ENCODE data around the gene HS3ST4. TPM values are rescaled to one million over a fixed set of nuclear protein-coding genes. Genes with fewer than 3 reads are reported as not detected.

HS3ST4 gene
- polyA plus RNA-seq, 1 donor from 2014 or later = 13.0 TPM

GRCh38 chr16:25692742-25693508 lies 1.2 kb downstream of the HS3ST4 start:
- Histone ChIP-seq H2AFZ (ENCODE audit: low read depth, low read length) (no peak overlapping the region), H3K4me2 (ENCODE audit: low read length) (peak overlapping the region; percentile 40), H3K27ac (ENCODE audit: low read length) (peak overlapping the region; percentile 19), H4K20me1 (ENCODE audit: insufficient read depth) (no peaks in the 10 kb centered on the region), H3F3A (ENCODE audit: insufficient read depth, low read length, poor library complexity, severe bottlenecking) (no peaks in the 10 kb centered on the region), H3K36me3 (ENCODE audit: insufficient read depth, low read length) (no peaks in the 10 kb centered on the region), H3K4me3 (ENCODE audit: low read length) (peak overlapping the region; percentile 69), H3K27me3 (ENCODE audit: insufficient read depth, low read depth, low read length) (peaks cover 20% of the 10 kb centered on the region), H3K9me3 (ENCODE audit: low read length) (no peaks in the 10 kb centered on the region), H3K9ac (ENCODE audit: low read length) (peak overlapping the region; percentile 77), H3K9me2 (ENCODE audit: insufficient read depth, low read length) (no peaks in the 10 kb centered on the region), H3K79me2 (replicated peaks; ENCODE audit: insufficient read depth, low read length) (peaks cover 21% of the 10 kb centered on the region)
- no peak for TF ChIP-seq EP300 (conservative IDR thresholded peaks at IDR 0.05; ENCODE audit: poor library complexity, severe bottlenecking)
- TF ChIP-seq REST (IDR thresholded peaks at IDR 0.05; ENCODE audit: borderline replicate concordance) = no peak
- peak; percentile 28 for TF ChIP-seq SMC3 (conservative IDR thresholded peaks at IDR 0.05; ENCODE audit: poor library complexity)
- no peak for TF ChIP-seq CTCF (IDR thresholded peaks at IDR 0.05; ENCODE audit: poor library complexity, severe bottlenecking)
- peak; percentile 6 for TF ChIP-seq RAD21 (conservative IDR thresholded peaks at IDR 0.05)
- peak; percentile 3 for TF ChIP-seq TAF1 (IDR thresholded peaks at IDR 0.05; ENCODE audit: low read depth)
- TF ChIP-seq MXI1 (conservative IDR thresholded peaks at IDR 0.05; ENCODE audit: poor library complexity, severe bottlenecking) = peak; percentile 16
- no peak for TF ChIP-seq EZH2 (IDR thresholded peaks at IDR 0.05; ENCODE audit: borderline replicate concordance, insufficient read depth, low read length, poor library complexity, severe bottlenecking)
- no peak for TF ChIP-seq POLR2AphosphoS5 (IDR thresholded peaks at IDR 0.05)

GRCh38 chr16:25693631-25694030 lies 1.9 kb downstream of the HS3ST4 start:
- Histone ChIP-seq H3K79me2 (replicated peaks; ENCODE audit: insufficient read depth, low read length) (peaks cover 21% of the 10 kb centered on the region), H3K9me3 (ENCODE audit: low read length) (no peaks in the 10 kb centered on the region), H3K4me2 (ENCODE audit: low read length) (peak overlapping the region; percentile 40), H3K9ac (ENCODE audit: low read length) (peak overlapping the region; percentile 77), H3K36me3 (ENCODE audit: insufficient read depth, low read length) (no peaks in the 10 kb centered on the region), H2AFZ (ENCODE audit: low read depth, low read length) (no peak overlapping the region), H3K27me3 (ENCODE audit: insufficient read depth, low read depth, low read length) (peaks cover 20% of the 10 kb centered on the region), H4K20me1 (ENCODE audit: insufficient read depth) (no peaks in the 10 kb centered on the region), H3K9me2 (ENCODE audit: insufficient read depth, low read length) (no peaks in the 10 kb centered on the region), H3F3A (ENCODE audit: insufficient read depth, low read length, poor library complexity, severe bottlenecking) (no peaks in the 10 kb centered on the region), H3K27ac (ENCODE audit: low read length) (peak overlapping the region; percentile 19), H3K4me3 (ENCODE audit: low read length) (peak overlapping the region; percentile 69)
- TF ChIP-seq REST (IDR thresholded peaks at IDR 0.05; ENCODE audit: borderline replicate concordance) (no peak), POLR2AphosphoS5 (IDR thresholded peaks at IDR 0.05) (peak; percentile 5)

All from neural cell (in vitro differentiated cells).